ENCODE measurements around the gene KPNB1.

KPNB1 gene

DNA sequence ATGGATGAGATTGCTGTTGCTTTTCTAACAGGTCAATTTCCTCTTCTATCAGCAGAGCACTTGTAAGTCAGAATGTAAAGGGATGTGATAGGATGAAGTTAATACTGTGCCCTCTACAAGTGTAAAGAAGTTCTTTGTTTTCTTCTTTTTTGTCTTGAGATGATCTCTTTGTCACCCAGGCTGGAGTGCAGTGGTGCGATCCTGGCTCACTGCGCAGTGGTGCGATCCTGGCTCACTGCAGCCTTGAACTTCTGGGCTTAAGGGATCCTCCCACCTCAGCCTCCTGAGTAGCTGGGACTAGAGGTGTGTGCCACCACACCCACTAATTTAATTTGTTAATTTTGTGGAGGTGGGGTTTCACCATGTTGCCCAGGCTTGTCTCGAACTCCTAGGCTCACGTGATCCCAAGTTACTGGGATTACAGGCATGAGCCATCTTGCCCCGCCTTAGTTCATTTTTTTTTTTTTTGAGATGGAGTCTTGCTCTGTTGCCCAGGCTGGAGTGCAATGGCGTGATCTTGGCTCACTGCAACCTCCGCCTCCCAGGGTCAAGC lies 21.6 kb upstream of the KPNB1 start:
- DNase-seq (ENCODE audit: low read depth) = no peak
- H3K4me3 ChIP-seq (ENCODE audit: low read depth, low read length) = no peak overlapping the region
- TF ChIP-seq, protein P1, sequence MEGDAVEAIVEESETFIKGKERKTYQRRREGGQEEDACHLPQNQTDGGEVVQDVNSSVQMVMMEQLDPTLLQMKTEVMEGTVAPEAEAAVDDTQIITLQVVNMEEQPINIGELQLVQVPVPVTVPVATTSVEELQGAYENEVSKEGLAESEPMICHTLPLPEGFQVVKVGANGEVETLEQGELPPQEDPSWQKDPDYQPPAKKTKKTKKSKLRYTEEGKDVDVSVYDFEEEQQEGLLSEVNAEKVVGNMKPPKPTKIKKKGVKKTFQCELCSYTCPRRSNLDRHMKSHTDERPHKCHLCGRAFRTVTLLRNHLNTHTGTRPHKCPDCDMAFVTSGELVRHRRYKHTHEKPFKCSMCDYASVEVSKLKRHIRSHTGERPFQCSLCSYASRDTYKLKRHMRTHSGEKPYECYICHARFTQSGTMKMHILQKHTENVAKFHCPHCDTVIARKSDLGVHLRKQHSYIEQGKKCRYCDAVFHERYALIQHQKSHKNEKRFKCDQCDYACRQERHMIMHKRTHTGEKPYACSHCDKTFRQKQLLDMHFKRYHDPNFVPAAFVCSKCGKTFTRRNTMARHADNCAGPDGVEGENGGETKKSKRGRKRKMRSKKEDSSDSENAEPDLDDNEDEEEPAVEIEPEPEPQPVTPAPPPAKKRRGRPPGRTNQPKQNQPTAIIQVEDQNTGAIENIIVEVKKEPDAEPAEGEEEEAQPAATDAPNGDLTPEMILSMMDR (IDR thresholded peaks at IDR 0.05; ENCODE audit: low read depth, low read length, missing control alignments) = no peak
- in situ Hi-C loops (cut with HindIII; ENCODE audit: low sequenced_read_pairs) = no loop called here

DNA sequence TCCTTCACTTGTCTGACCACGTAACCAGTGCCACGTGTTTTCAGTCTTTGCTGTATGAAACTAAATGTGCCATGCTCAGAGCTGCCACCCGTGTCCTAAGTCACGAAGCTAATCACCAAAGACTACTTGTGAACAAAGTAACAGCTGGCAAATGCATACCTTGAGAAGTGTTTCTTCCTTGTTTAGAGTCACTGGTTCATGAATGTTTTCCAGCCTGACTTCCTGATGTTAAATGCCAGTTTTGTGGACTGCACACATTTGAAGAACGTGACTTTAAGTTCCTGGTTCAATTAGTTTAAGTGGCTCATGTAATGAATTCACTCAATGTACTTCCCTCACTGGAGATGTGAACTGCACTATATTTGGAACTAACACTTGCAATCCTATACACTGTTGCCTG lies 19.9 kb upstream of the KPNB1 start:
- H3K4me3 ChIP-seq (ENCODE audit: low read depth, low read length) = no peak overlapping the region
- in situ Hi-C loops (cut with HindIII; ENCODE audit: low sequenced_read_pairs) = no loop called here
- TF ChIP-seq, protein P1 (IDR thresholded peaks at IDR 0.05; ENCODE audit: low read depth, low read length, missing control alignments) = no peak
- no peak for DNase-seq (ENCODE audit: low read depth)

DNA sequence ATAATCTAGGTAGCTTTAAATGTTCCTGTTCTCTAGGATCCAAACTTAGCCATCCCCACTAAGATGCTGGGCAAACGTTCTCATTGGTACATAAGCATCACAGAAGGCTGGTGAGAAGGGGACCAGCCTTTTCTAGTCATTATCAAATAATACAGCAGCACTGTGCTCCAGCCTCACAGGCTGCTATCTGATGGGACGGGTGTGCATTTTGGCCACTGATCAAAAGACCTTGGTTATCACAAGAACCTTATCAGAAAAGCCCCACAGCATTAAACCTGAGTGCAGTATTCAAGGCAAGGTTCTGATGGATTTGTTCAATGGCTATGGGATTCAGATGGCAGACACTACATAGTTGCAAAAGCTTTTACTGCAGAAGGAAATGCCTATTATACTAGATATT lies 19.1 kb upstream of the KPNB1 start:
- DNase-seq (ENCODE audit: low read depth) = no peak
- H3K4me3 ChIP-seq (ENCODE audit: low read depth, low read length) = no peak overlapping the region
- in situ Hi-C loops (cut with HindIII; ENCODE audit: low sequenced_read_pairs) = no loop called here
- TF ChIP-seq, protein P1 (IDR thresholded peaks at IDR 0.05; ENCODE audit: low read depth, low read length, missing control alignments) = no peak

DNA sequence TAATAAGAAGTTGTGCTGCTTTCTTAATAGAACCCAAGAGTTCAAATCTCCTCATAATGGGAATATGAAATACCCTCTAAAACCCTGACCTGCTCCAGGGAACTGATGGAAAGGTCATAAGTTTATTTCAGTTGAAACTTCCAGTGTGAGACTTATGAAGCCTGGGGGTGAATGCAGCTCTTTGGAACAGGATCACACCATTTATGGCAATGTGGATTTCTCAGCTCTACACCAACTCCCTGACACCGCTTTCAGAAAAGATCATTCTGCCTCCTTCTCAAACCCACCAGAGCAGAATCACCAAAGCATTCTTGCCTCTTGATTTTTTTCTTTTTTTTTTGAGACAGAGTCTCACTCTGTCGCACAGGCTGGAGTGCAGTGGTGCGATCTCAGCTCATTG lies 16.7 kb upstream of the KPNB1 start:
- no peak for DNase-seq (ENCODE audit: low read depth)
- in situ Hi-C loops (cut with HindIII; ENCODE audit: low sequenced_read_pairs) = no loop called here
- no peak overlapping the region for H3K4me3 ChIP-seq (ENCODE audit: low read depth, low read length)
- TF ChIP-seq, protein P1 (IDR thresholded peaks at IDR 0.05; ENCODE audit: low read depth, low read length, missing control alignments) = no peak

DNA sequence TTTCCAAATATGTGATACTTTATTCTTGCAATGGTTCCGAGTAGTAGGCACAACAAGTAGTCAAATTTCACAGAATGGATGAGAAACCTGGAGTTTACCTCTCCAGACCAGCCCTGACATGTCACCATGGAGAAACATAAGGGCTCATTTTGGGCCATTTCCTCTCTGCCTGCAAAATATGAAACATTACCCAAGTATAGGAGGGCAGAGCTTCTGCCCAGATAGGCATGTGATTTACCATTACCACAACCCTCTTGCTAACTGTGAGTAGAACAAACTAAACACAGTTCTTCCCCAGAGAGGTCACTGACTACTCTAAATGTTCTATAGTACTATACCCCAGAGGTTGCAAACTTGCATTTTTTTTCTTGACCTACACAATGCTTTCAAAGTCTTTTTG lies 15.7 kb upstream of the KPNB1 start:
- no peak overlapping the region for H3K4me3 ChIP-seq (ENCODE audit: low read depth, low read length)
- no peak for DNase-seq (ENCODE audit: low read depth)
- in situ Hi-C loops (cut with HindIII; ENCODE audit: low sequenced_read_pairs) = no loop called here
- TF ChIP-seq, protein P1 (IDR thresholded peaks at IDR 0.05; ENCODE audit: low read depth, low read length, missing control alignments) = no peak

DNA sequence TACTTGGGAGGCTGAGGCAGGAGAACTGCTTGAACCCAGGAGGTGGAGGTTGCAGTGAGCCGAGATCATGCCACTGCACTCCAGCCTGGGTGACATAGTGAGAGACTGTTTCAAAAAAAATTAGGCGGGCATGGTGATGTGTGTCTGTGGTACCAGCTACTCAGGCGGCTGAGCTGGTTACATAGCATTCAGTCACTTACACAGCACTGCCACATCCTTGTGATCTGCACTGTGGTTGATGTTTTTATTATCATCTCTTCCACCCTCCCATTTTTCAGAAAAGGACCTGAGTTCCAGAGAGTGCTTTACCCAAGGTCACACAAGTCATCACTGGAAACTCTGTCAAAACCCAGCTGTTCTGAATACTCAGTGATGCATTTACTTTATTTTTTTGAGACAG lies 14.8 kb upstream of the KPNB1 start:
- H3K4me3 ChIP-seq (ENCODE audit: low read depth, low read length) = no peak overlapping the region
- in situ Hi-C loops (cut with HindIII; ENCODE audit: low sequenced_read_pairs) = no loop called here
- DNase-seq (ENCODE audit: low read depth) = no peak
- TF ChIP-seq, protein P1 (IDR thresholded peaks at IDR 0.05; ENCODE audit: low read depth, low read length, missing control alignments) = no peak

DNA sequence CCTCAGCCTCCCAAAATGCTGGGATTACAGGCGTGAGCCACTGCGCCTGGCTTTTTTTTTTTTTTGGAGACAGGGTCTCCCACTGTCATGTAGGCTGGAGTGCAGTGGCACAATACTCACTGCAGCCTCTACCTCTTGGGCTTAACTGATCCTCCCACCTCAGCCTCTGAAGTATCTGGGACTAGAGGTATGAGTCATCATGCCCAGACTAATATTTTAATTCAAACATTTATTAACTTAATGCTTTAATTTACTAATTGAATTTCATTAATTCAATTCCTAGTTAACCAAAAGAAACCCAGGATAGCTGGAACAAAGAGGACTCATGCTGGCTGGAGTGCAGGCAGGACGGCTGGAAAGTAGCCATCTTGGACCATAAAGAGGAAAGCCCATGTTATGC lies 14.0 kb upstream of the KPNB1 start:
- in situ Hi-C loops (cut with HindIII; ENCODE audit: low sequenced_read_pairs) = no loop called here
- H3K4me3 ChIP-seq (ENCODE audit: low read depth, low read length) = no peak overlapping the region
- no peak for DNase-seq (ENCODE audit: low read depth)
- TF ChIP-seq, protein P1 (IDR thresholded peaks at IDR 0.05; ENCODE audit: low read depth, low read length, missing control alignments) = no peak
